Parathyroid adenoma (tissue), 2 donors: ENCODE measurements around the gene SLC2A4.

Source experiments
- H2AFZ ChIP-seq: fragments of 300-600 bp; sonication (generic); one replicate; pipeline ENCODE4 v1.7.0; 2017; ENCODE audit warnings: antibody characterized with exemption, mild to moderate bottlenecking
- H3K27ac ChIP-seq: fragments of 300-600 bp; sonication (generic); one replicate; pipeline ENCODE4 v1.7.0; 2017
- H3K27me3 ChIP-seq: fragments of 300-600 bp; sonication (generic); one replicate; pipeline ENCODE4 v1.7.0; 2017; ENCODE audit warnings: low read length; ENCODE audit not compliant: control insufficient read depth, insufficient read depth
- H3K36me3 ChIP-seq: fragments of 300-600 bp; sonication (generic); one replicate; pipeline ENCODE4 v1.7.0; 2017; ENCODE audit warnings: low read length; ENCODE audit not compliant: control insufficient read depth, insufficient read depth
- H3K4me1 ChIP-seq: fragments of 300-600 bp; sonication (generic); one replicate; pipeline ENCODE4 v1.7.0; 2017; ENCODE audit warnings: control low read depth
- H3K4me2 ChIP-seq: fragments of 300-600 bp; sonication (generic); one replicate; pipeline ENCODE4 v1.7.0; 2017; ENCODE audit warnings: low read length
- H3K4me3 ChIP-seq: fragments of 300-600 bp; sonication (generic); one replicate; pipeline ENCODE4 v1.7.0; 2017; ENCODE audit warnings: low read depth, low read length
- H3K79me2 ChIP-seq: fragments of 300-600 bp; sonication (generic); one replicate; pipeline ENCODE4 v1.7.0; 2017; ENCODE audit warnings: control low read depth
- H3K9ac ChIP-seq: fragments of 300-600 bp; sonication (generic); one replicate; pipeline ENCODE4 v1.7.0; 2017; ENCODE audit warnings: mild to moderate bottlenecking
- H3K9me3 ChIP-seq: fragments of 300-600 bp; sonication (generic); one replicate; pipeline ENCODE4 v1.7.0; 2017; ENCODE audit warnings: low read length; ENCODE audit not compliant: control insufficient read depth
- CTCF ChIP-seq: fragments of 300-600 bp; sonication (generic); IDR thresholded peaks from one replicate; pipeline ENCODE4 v1.7.0; 2017; ENCODE audit warnings: antibody characterized with exemption, mild to moderate bottlenecking
- donor health status: primary hyperparathyroidism.

The SLC2A4 gene

GRCh38 chr17:7296189-7296861 lies 14.8 kb downstream of the SLC2A4 start:
- H3K4me1 ChIP-seq, result peaks cover 13% of the 10 kb centered on the region
- H3K4me3 ChIP-seq, result peak overlapping the region; percentile 6
- H3K27me3 ChIP-seq, result no peaks in the 10 kb centered on the region
- H2AFZ ChIP-seq, result peak overlapping the region; percentile 48
- TF ChIP-seq CTCF, result peak; percentile 99
- peak overlapping the region; percentile 1 for H3K27ac ChIP-seq
- H3K4me2 ChIP-seq, result peak overlapping the region; percentile 65
- H3K79me2 ChIP-seq, result no peaks in the 10 kb centered on the region
- no peak overlapping the region for H3K9ac ChIP-seq
- no peaks in the 10 kb centered on the region for H3K36me3 ChIP-seq
- H3K9me3 ChIP-seq, result no peaks in the 10 kb centered on the region

GRCh38 chr17:7304179-7304578 lies 22.7 kb downstream of the SLC2A4 start:
- Histone ChIP-seq H3K4me1 (peaks cover 6% of the 10 kb centered on the region), H2AFZ (no peak overlapping the region), H3K9me3 (no peaks in the 10 kb centered on the region), H3K27ac (no peak overlapping the region), H3K4me3 (no peak overlapping the region), H3K4me2 (no peak overlapping the region), H3K36me3 (no peaks in the 10 kb centered on the region), H3K79me2 (peaks cover 5% of the 10 kb centered on the region), H3K27me3 (no peaks in the 10 kb centered on the region), H3K9ac (no peak overlapping the region)
- TF ChIP-seq CTCF, result no peak

- H3K79me2 ChIP-seq, result peaks cover 17% of the 10 kb centered on the region
- H3K4me1 ChIP-seq, result peaks cover 15% of the 10 kb centered on the region
- no peaks in the 10 kb centered on the region for H3K36me3 ChIP-seq
- peak within 1 kb of the TSS; percentile 97 for H3K4me3 ChIP-seq
- TF ChIP-seq CTCF, result no peak
- H2AFZ ChIP-seq, result peak within 1 kb of the TSS; percentile 98
- peak within 1 kb of the TSS; percentile 97 for H3K9ac ChIP-seq
- H3K4me2 ChIP-seq, result peak within 1 kb of the TSS; percentile 92
- no peaks in the 10 kb centered on the region for H3K9me3 ChIP-seq
- no peaks in the 10 kb centered on the region for H3K27me3 ChIP-seq
- H3K27ac ChIP-seq, result peak within 1 kb of the TSS; percentile 96
Observed at GRCh38 chr17:7306911-7307685, 25.6 kb downstream of the SLC2A4 start, which contains the start of gene EIF5A. Gene EIF5A (plus strand): TSS chr17:7307628. CDS start chr17:7309636, 2,008 bp downstream.

- Histone ChIP-seq H2AFZ (peak overlapping the region; percentile 56), H3K27me3 (no peaks in the 10 kb centered on the region), H3K4me2 (peak overlapping the region; percentile 92), H3K9me3 (no peaks in the 10 kb centered on the region), H3K4me3 (peak overlapping the region; percentile 97), H3K4me1 (peaks cover 15% of the 10 kb centered on the region), H3K27ac (peak overlapping the region; percentile 96), H3K79me2 (peaks cover 25% of the 10 kb centered on the region), H3K9ac (peak overlapping the region; percentile 97), H3K36me3 (no peaks in the 10 kb centered on the region)
- TF ChIP-seq CTCF, result no peak
Observed at GRCh38 chr17:7307686-7308624, 26.4 kb downstream of the SLC2A4 start.
